ENCODE measurements around the gene CACNA1I. TPM values are rescaled to one million over a fixed set of nuclear protein-coding genes. Genes with fewer than 3 reads are reported as not detected.

The CACNA1I gene
- polyA plus RNA-seq, 3 donors: 0.08 to 0.13 TPM; not detected in 1

GRCh38 chr22:39629851-39630250, 59.3 kb downstream of the CACNA1I start:
- 65 to 74% (median 68%) methylated on average over 8 of the region's 8 CpGs for WGBS, 3 donors
- no peak overlapping the region for H3K27ac ChIP-seq (ENCODE audit: low read depth, low read length)

GRCh38 chr22:39630721-39631120, 60.2 kb downstream of the CACNA1I start:
- 68 to 81% (median 81%) methylated on average over 8 of the region's 8 CpGs for WGBS, 3 donors
- no peak overlapping the region for H3K27ac ChIP-seq (ENCODE audit: low read depth, low read length)

- 67 to 70% (median 70%) methylated on average over 16 of the region's 16 CpGs for WGBS, 3 donors
- no peak overlapping the region for H3K27ac ChIP-seq (ENCODE audit: low read depth, low read length)
These were observed 61.1 kb downstream of the CACNA1I start for GRCh38 chr22:39631381-39632286.

- H3K27ac ChIP-seq (ENCODE audit: low read depth, low read length): no peak overlapping the region
- 71 to 73% (median 73%) methylated on average over 18 of the region's 18 CpGs for WGBS, 3 donors
These were observed 64.2 kb downstream of the CACNA1I start for GRCh38 chr22:39634530-39635405.

- no peak overlapping the region for H3K27ac ChIP-seq (ENCODE audit: low read depth, low read length)
These were observed 65.2 kb downstream of the CACNA1I start for GRCh38 chr22:39635719-39636118.

GRCh38 chr22:39638958-39639357, 68.4 kb downstream of the CACNA1I start:
- 44 to 88% (median 81%) methylated on average over 2 of the region's 2 CpGs for WGBS, 3 donors
- no peak overlapping the region for H3K27ac ChIP-seq (ENCODE audit: low read depth, low read length)

More at GRCh38 chr22:39635719-39636118, 65.2 kb downstream of the CACNA1I start:
- 63 to 77% (median 74%) methylated on average over 6 of the region's 6 CpGs for WGBS, 3 donors

- 80 to 83% (median 82%) methylated on average over 9 of the region's 9 CpGs for WGBS, 3 donors
- H3K27ac ChIP-seq (ENCODE audit: low read depth, low read length): no peak overlapping the region
These were observed 71.2 kb downstream of the CACNA1I start for GRCh38 chr22:39641660-39642310.

GRCh38 chr22:39643311-39644083, 72.9 kb downstream of the CACNA1I start:
- WGBS, 3 donors: 63 to 72% (median 68%) methylated on average over 9 of the region's 9 CpGs
- H3K27ac ChIP-seq (ENCODE audit: low read depth, low read length): no peak overlapping the region

GRCh38 chr22:39645532-39645931, 75.0 kb downstream of the CACNA1I start:
- WGBS, 3 donors: 58 to 73% (median 58%) methylated on average over 6 of the region's 6 CpGs
- H3K27ac ChIP-seq (ENCODE audit: low read depth, low read length): no peak overlapping the region

- no peak overlapping the region for H3K27ac ChIP-seq (ENCODE audit: low read depth, low read length)
- 84 to 89% (median 86%) methylated on average over 31 of the region's 31 CpGs for WGBS, 3 donors
These were observed 76.0 kb downstream of the CACNA1I start for GRCh38 chr22:39646398-39647063.

- no peak overlapping the region for H3K27ac ChIP-seq (ENCODE audit: low read depth, low read length)
- 72 to 74% (median 74%) methylated on average over 32 to 35 of the region's 35 CpGs for WGBS, 3 donors
These were observed 77.5 kb downstream of the CACNA1I start for GRCh38 chr22:39647836-39648629.

- no peak overlapping the region for H3K27ac ChIP-seq (ENCODE audit: low read depth, low read length)
- 70 to 86% (median 80%) methylated on average over 5 of the region's 5 CpGs for WGBS, 3 donors
These were observed 78.0 kb downstream of the CACNA1I start for GRCh38 chr22:39648630-39648950.

GRCh38 chr22:39649500-39650089, 79.0 kb downstream of the CACNA1I start:
- H3K27ac ChIP-seq (ENCODE audit: low read depth, low read length): no peak overlapping the region
- WGBS, 3 donors: 93 to 96% (median 96%) methylated on average over 41 of the region's 41 CpGs

GRCh38 chr22:39651053-39651996, 80.8 kb downstream of the CACNA1I start:
- no peak overlapping the region for H3K27ac ChIP-seq (ENCODE audit: low read depth, low read length)
- WGBS, 3 donors: 64 to 76% (median 74%) methylated on average over 24 of the region's 24 CpGs

GRCh38 chr22:39652990-39653786, 82.6 kb downstream of the CACNA1I start:
- no peak overlapping the region for H3K27ac ChIP-seq (ENCODE audit: low read depth, low read length)
- WGBS, 3 donors: 65 to 72% (median 71%) methylated on average over 16 of the region's 16 CpGs

Data from adipose tissue (tissue), 3 donors.